OCI-LY7 (cell line): ENCODE results near the gene SHQ1. TPM values are rescaled to one million over a fixed set of nuclear protein-coding genes. Genes with fewer than 3 reads are reported as not detected.

Experiments used
- BruUV-seq: library from RNA; stranded (reverse); fragments of 400-500 nt; replicated peaks from 2 replicates; lab custom pipeline; 2021; lab: Mats Ljungman, UMichigan
- CTCF ChIA-PET: fragments of 300-600 bp; sonication (Branson Sonifier 250); formaldehyde crosslinking; loops from one replicate; lab custom pipeline; 2022; ENCODE audit warnings: antibody characterized with exemption; ENCODE audit not compliant: unreplicated experiment; lab: Charles Lee
- POLR2A ChIA-PET: fragments of 300-600 bp; sonication (Branson Sonifier 250); formaldehyde crosslinking; loops from one replicate; lab custom pipeline; 2022; ENCODE audit warnings: antibody characterized with exemption; lab: Charles Lee
- DNase-seq: peaks from one replicate; pipeline ENCODE4 v3.0.0-alpha.2; 2015; ENCODE audit warnings: low spot score
- H2AFZ ChIP-seq: fragments of 200-600 bp; sonication (generic), shearing (Covaris generic); 2 replicates; pipeline ENCODE4 v1.6.1; 2014; ENCODE audit warnings: mild to moderate bottlenecking, antibody characterized with exemption, low read length, moderate library complexity
- H3K27ac ChIP-seq: fragments of 200-600 bp; sonication (generic); 2 replicates; pipeline ENCODE4 v1.5.1; 2014; ENCODE audit warnings: mixed run types, low read depth, mild to moderate bottlenecking, moderate library complexity, low read length, inconsistent platforms; ENCODE audit not compliant: poor library complexity, severe bottlenecking
- H3K36me3 ChIP-seq: fragments of 200-600 bp; sonication (generic); 2 replicates; pipeline ENCODE4 v1.6.1; 2014; ENCODE audit warnings: mild to moderate bottlenecking, antibody characterized with exemption, low read length, moderate library complexity, mixed read lengths; ENCODE audit not compliant: insufficient read depth
- H3K4me1 ChIP-seq: fragments of 200-600 bp; sonication (generic); 2 replicates; pipeline ENCODE4 v1.5.1; 2014; ENCODE audit warnings: mild to moderate bottlenecking, low read length; ENCODE audit not compliant: insufficient read depth, poor library complexity, severe bottlenecking
- H3K4me2 ChIP-seq: fragments of 200-600 bp; sonication (generic); 2 replicates; pipeline ENCODE4 v1.6.1; 2014; ENCODE audit warnings: mild to moderate bottlenecking, low read length
- H3K4me3 ChIP-seq: fragments of 200-600 bp; sonication (generic); 2 replicates; pipeline ENCODE4 v1.5.1; 2014; ENCODE audit warnings: mild to moderate bottlenecking, low read depth, low read length; ENCODE audit not compliant: poor library complexity, severe bottlenecking
- H3K79me2 ChIP-seq: fragments of 200-600 bp; sonication (generic); 2 replicates; pipeline ENCODE4 v1.6.1; 2016; ENCODE audit warnings: low read depth, mild to moderate bottlenecking, low read length, moderate library complexity, mixed read lengths; ENCODE audit not compliant: insufficient read depth
- H3K9me2 ChIP-seq: fragments of 200-600 bp; sonication (generic); 2 replicates; pipeline ENCODE4 v1.6.1; 2016; ENCODE audit warnings: mild to moderate bottlenecking, low read length, mixed read lengths; ENCODE audit not compliant: insufficient read depth
- H3K9me3 ChIP-seq: fragments of 200-600 bp; sonication (generic); 2 replicates; pipeline ENCODE4 v1.6.1; 2014; ENCODE audit warnings: mild to moderate bottlenecking, mixed run types, low read length, mixed read lengths
- H4K20me1 ChIP-seq: fragments of 200-600 bp; sonication (generic); 2 replicates; pipeline ENCODE4 v1.6.1; 2014; ENCODE audit warnings: mild to moderate bottlenecking, antibody characterized with exemption, low read length, moderate library complexity, mixed read lengths; ENCODE audit not compliant: insufficient read depth
- EZH2phosphoT487 ChIP-seq: fragments of 200-600 bp; sonication (generic); IDR thresholded peaks from 2 replicates; pipeline ENCODE4 v1.6.1; 2018; ENCODE audit warnings: low read depth, borderline replicate concordance, mild to moderate bottlenecking, mixed run types, antibody characterized with exemption, low read length, moderate library complexity, mixed read lengths
- intact Hi-C: fragments of 100-400 bp; cut with micrococcal nuclease; formaldehyde crosslinking; loops from one replicate; pipeline ENCODE4 v1.10.0; 2022; ENCODE audit not compliant: unreplicated experiment
- total RNA-seq, 2 experiments: library from RNA; depleted of rRNA in 1 of 2; stranded (reverse); fragments of >200 nt in 1 of 2; shearing (Covaris generic) in 1 of 2; gene quantifications; 2 replicates each; pipeline ENCODE4 v1.2.3, GENCODE V29; 2014 to 2022
- TF ChIP-seq, protein P1 (sequence below): fragments of 200-600 bp; sonication (generic); conservative IDR thresholded peaks from 2 replicates; pipeline ENCODE4 v1.5.1; 2014; ENCODE audit warnings: mild to moderate bottlenecking, antibody characterized with exemption, low read length, moderate library complexity, mixed read lengths

Gene SHQ1
- total RNA-seq, 2 experiments from 2014 or later, result 19.7 to 34.9 TPM

DNA sequence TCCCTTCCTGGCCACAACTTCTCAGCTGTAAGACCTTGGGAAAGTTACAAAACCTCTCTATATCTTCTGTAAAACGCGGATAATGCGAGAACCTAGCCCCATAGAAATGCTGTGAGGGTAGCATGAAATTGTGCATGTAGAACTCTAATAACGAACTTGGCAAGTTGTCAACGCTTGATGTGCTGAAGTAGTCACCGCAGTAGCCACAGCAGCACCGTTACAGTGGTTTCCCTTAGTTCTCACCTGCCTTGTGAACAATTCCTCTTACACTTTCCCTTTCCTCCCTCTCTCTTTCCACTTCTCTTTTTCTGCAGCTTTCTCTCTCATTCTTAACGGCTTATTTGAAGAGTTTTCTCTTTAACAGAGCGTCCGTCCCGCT is 447 bp upstream of the SHQ1 start:
- H3K9me2 ChIP-seq, result no peaks in the 10 kb centered on the region

DNA sequence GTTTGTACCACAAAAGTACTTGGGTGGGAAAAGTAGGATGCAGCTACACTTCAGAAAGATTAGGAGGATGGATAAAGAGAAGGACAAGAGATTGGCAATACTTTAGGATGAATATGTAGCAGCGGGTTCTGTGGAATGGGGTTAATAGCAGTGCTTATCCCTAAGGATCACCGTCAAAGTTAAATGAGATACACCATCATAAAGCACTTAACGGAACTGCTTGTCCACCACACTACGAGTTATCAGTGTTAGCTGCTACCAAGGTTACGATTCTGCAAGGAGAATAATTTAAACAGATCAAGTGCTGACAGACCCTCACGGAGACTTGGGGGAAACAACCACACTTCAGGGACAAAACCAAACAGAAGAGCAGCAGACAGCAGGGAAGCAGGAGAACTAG is 963 bp downstream of the SHQ1 start:
- no peak for TF ChIP-seq EZH2phosphoT487
- TF ChIP-seq, protein P1, sequence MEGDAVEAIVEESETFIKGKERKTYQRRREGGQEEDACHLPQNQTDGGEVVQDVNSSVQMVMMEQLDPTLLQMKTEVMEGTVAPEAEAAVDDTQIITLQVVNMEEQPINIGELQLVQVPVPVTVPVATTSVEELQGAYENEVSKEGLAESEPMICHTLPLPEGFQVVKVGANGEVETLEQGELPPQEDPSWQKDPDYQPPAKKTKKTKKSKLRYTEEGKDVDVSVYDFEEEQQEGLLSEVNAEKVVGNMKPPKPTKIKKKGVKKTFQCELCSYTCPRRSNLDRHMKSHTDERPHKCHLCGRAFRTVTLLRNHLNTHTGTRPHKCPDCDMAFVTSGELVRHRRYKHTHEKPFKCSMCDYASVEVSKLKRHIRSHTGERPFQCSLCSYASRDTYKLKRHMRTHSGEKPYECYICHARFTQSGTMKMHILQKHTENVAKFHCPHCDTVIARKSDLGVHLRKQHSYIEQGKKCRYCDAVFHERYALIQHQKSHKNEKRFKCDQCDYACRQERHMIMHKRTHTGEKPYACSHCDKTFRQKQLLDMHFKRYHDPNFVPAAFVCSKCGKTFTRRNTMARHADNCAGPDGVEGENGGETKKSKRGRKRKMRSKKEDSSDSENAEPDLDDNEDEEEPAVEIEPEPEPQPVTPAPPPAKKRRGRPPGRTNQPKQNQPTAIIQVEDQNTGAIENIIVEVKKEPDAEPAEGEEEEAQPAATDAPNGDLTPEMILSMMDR, result no peak
- Histone ChIP-seq H3K9me3 (no peaks in the 10 kb centered on the region), H3K9me2 (no peaks in the 10 kb centered on the region), H3K4me3 (peak overlapping the region; percentile 83), H3K36me3 (peaks cover 15% of the 10 kb centered on the region), H2AFZ (peak overlapping the region; percentile 89; the same call in 1 of the 2 replicates), H3K4me1 (peaks cover 35% of the 10 kb centered on the region), H3K4me2 (peak overlapping the region; percentile 97), H4K20me1 (peaks cover 7% of the 10 kb centered on the region; the same call in 1 of the 2 replicates), H3K27ac (no peak overlapping the region), H3K79me2 (peaks cover 44% of the 10 kb centered on the region)
- intact Hi-C loops, result loop anchor here (10.0 kb wide), 1 partner anchor 608 kb away; no protein-coding TSS in a partner anchor
- POLR2A ChIA-PET, result interaction anchor here (0.6 to 1.7 kb wide), 3 partner anchors 10 to 348 kb away, joined by 3 to 7 read pairs (median 6); no protein-coding TSS in a partner anchor
- CTCF ChIA-PET, result no interaction called here
- no TSS peak for BruUV-seq
- DNase-seq, result peak; percentile 7

More for the DNA sequence above, 447 bp upstream of the SHQ1 start:
- POLR2A ChIA-PET, result interaction anchor here (1.1 to 1.7 kb wide), 3 partner anchors 12 to 102 kb away, joined by 3 to 7 read pairs (median 4); no protein-coding TSS in a partner anchor
- no TSS peak for BruUV-seq
- Histone ChIP-seq H3K36me3 (peaks cover 9% of the 10 kb centered on the region; the same call in 1 of the 2 replicates), H4K20me1 (peaks cover 7% of the 10 kb centered on the region; the same call in 1 of the 2 replicates), H3K4me2 (peak overlapping the region; percentile 97), H2AFZ (peak overlapping the region; percentile 89), H3K4me3 (peak overlapping the region; percentile 83), H3K9me3 (no peaks in the 10 kb centered on the region), H3K27ac (no peak overlapping the region), H3K4me1 (peaks cover 35% of the 10 kb centered on the region), H3K79me2 (peaks cover 42% of the 10 kb centered on the region)
- no peak for TF ChIP-seq EZH2phosphoT487
- TF ChIP-seq, protein P1, result no peak
- CTCF ChIA-PET, result no interaction called here
- DNase-seq, result peak; percentile 55
- intact Hi-C loops, result loop anchor here (2.0 to 10.0 kb wide), 2 partner anchors 148 to 606 kb away; partner anchors contain the start of gene PPP4R2

- Histone ChIP-seq H3K4me3 (peak overlapping the region; percentile 83), H4K20me1 (peaks cover 7% of the 10 kb centered on the region; the same call in 1 of the 2 replicates), H3K36me3 (peaks cover 26% of the 10 kb centered on the region), H2AFZ (no peak overlapping the region), H3K4me2 (peak overlapping the region; percentile 97), H3K27ac (peak overlapping the region; percentile 18), H3K79me2 (peaks cover 44% of the 10 kb centered on the region), H3K9me3 (no peaks in the 10 kb centered on the region), H3K9me2 (no peaks in the 10 kb centered on the region), H3K4me1 (peaks cover 35% of the 10 kb centered on the region)
- no peak for TF ChIP-seq EZH2phosphoT487
- CTCF ChIA-PET, result no interaction called here
- no peak for DNase-seq
- POLR2A ChIA-PET, result interaction anchor here (0.6 to 1.4 kb wide), 11 partner anchors 9 to 1158 kb away, joined by 3 to 5 read pairs (median 3); no protein-coding TSS in a partner anchor
- intact Hi-C loops, result loop anchor here (10.0 kb wide), 1 partner anchor 609 kb away; no protein-coding TSS in a partner anchor
- BruUV-seq, result no TSS peak
Measured at GRCh38 chr3:72846166-72846565, 2.1 kb downstream of the SHQ1 start.
